Cardiac septum (tissue), 1 donor: ENCODE data around the gene SIGLEC8. TPM values are rescaled to one million over a fixed set of nuclear protein-coding genes. Genes with fewer than 3 reads are reported as not detected.
"Not testable (repeated sequence)": the region's sequence is repeated elsewhere in the genome, so short reads cannot be mapped to it uniquely, and the experiment has no call there.

Experiments used
- DNase-seq: peaks from one replicate; pipeline ENCODE4 v3.0.0-alpha.2; 2020; ENCODE audit warnings: low spot score
- intact Hi-C: fragments of 100-400 bp; cut with DNase I; formaldehyde crosslinking; loops from one replicate; pipeline ENCODE4 v1.14.0; 2022
- total RNA-seq: library from RNA; stranded (reverse); fragmentation: NEBNext Ultra II Directional; extraction: Animal tissue kit (Norgen Biotek cat#: 25700); gene quantifications from one replicate; pipeline ENCODE4 v1.2.1, GENCODE V29; 2021
- donor health status: DM: no; HTN: no; CAD: no.

Gene SIGLEC8
- total RNA-seq, 1 donor from 2014 or later, result not detected

GRCh38 chr19:51476164-51476563 is 17.9 kb upstream of the SIGLEC8 start:
- no peak for DNase-seq
- intact Hi-C loops, result no loop called here

GRCh38 chr19:51473009-51473707 is 14.9 kb upstream of the SIGLEC8 start:
- DNase-seq, result no peak
- intact Hi-C loops, result loop anchor here (2.0 kb wide), 1 partner anchor 184 kb away; no protein-coding TSS in a partner anchor

GRCh38 chr19:51472607-51473006 is 14.4 kb upstream of the SIGLEC8 start:
- DNase-seq, result no peak
- intact Hi-C loops, result loop anchor here (2.0 kb wide), 1 partner anchor 184 kb away; no protein-coding TSS in a partner anchor

GRCh38 chr19:51471527-51471926 is 13.3 kb upstream of the SIGLEC8 start:
- no peak for DNase-seq
- intact Hi-C loops, result no loop called here

- intact Hi-C loops, result no loop called here
- DNase-seq, result no peak
Measured at GRCh38 chr19:51470966-51471365, 12.7 kb upstream of the SIGLEC8 start.

- no peak for DNase-seq
- intact Hi-C loops, result no loop called here
Measured at GRCh38 chr19:51469629-51470028, 11.4 kb upstream of the SIGLEC8 start.

- intact Hi-C loops, result no loop called here
- no peak for DNase-seq
Measured at GRCh38 chr19:51469162-51469561, 10.9 kb upstream of the SIGLEC8 start.

GRCh38 chr19:51468545-51468920 is 10.3 kb upstream of the SIGLEC8 start:
- intact Hi-C loops, result no loop called here
- no peak for DNase-seq

- DNase-seq, result no peak
- intact Hi-C loops, result no loop called here
Measured at GRCh38 chr19:51467864-51468544, 9.8 kb upstream of the SIGLEC8 start.

- intact Hi-C loops, result no loop called here
Measured at GRCh38 chr19:51466723-51467122, 8.5 kb upstream of the SIGLEC8 start.

GRCh38 chr19:51463976-51464581 is 5.8 kb upstream of the SIGLEC8 start:
- intact Hi-C loops, DNase-seq: not testable (repeated sequence)

More at GRCh38 chr19:51466723-51467122, 8.5 kb upstream of the SIGLEC8 start:
- no peak for DNase-seq

- intact Hi-C loops, result no loop called here
Measured at GRCh38 chr19:51462681-51463080, 4.4 kb upstream of the SIGLEC8 start.

GRCh38 chr19:51462276-51462675 is 4.0 kb upstream of the SIGLEC8 start:
- no peak for DNase-seq
- intact Hi-C loops, result no loop called here

More at GRCh38 chr19:51462681-51463080, 4.4 kb upstream of the SIGLEC8 start:
- DNase-seq, result no peak

- DNase-seq, result no peak
- intact Hi-C loops, result no loop called here
Measured at GRCh38 chr19:51461723-51462161, 3.5 kb upstream of the SIGLEC8 start.

GRCh38 chr19:51460164-51460992 is 2.1 kb upstream of the SIGLEC8 start:
- intact Hi-C loops, result no loop called here
- DNase-seq, result no peak

- intact Hi-C loops, result no loop called here
- DNase-seq, result no peak
Measured at GRCh38 chr19:51458899-51459505, 748 bp upstream of the SIGLEC8 start.

GRCh38 chr19:51457351-51458013 is 772 bp downstream of the SIGLEC8 start:
- intact Hi-C loops, result no loop called here
- no peak for DNase-seq

- intact Hi-C loops, result no loop called here
- DNase-seq, result no peak
Measured at GRCh38 chr19:51456541-51457290, 1.5 kb downstream of the SIGLEC8 start.
